HCT116 (cell line): Measurements from ENCODE around the gene CUBN.

Experiments
- CBX3 ChIP-seq: IDR thresholded peaks from 2 replicates; pipeline ENCODE4 v1.6.1; 2012; ENCODE audit warnings: low read depth
- CTCF ChIP-seq, 3 experiments: fragments of 200-600 bp in 1 of 3; sonication (generic) in 1 of 3; IDR thresholded peaks in 2 of 3; conservative IDR thresholded peaks in 1 of 3; 2 replicates each; pipeline ENCODE4 v1.5.1; 2012 to 2017; ENCODE audit warnings: low read depth in 2 of 3, low read length in 2 of 3, antibody characterized with exemption in 1 of 3, borderline replicate concordance in 1 of 3, control low read depth in 1 of 3, mild to moderate bottlenecking in 1 of 3, mixed read lengths in 1 of 3, mixed run types in 1 of 3, moderate library complexity in 1 of 3; ENCODE audit not compliant: insufficient read depth in 1 of 3
- SIN3A ChIP-seq: IDR thresholded peaks from 2 replicates; pipeline ENCODE4 v1.6.1; 2012; ENCODE audit warnings: low read depth

GRCh38 chr10:16916496-16916895 lies 213.1 kb downstream of the CUBN start:
- TF ChIP-seq CTCF (IDR thresholded peaks at IDR 0.05 in 2 of 3, conservative IDR thresholded peaks at IDR 0.05 in 1 of 3; ENCODE audit: borderline replicate concordance in 1 of 3, insufficient read depth in 1 of 3, low read depth in 2 of 3, low read length in 2 of 3), result peak in 1 of 3 experiments; percentile 36; a peak in 2 of 6 replicates
- TF ChIP-seq CBX3, result no peak
- no peak for TF ChIP-seq SIN3A
